ENCODE results near the gene STYXL1.
"Not testable (repeated sequence)": the region's sequence is repeated elsewhere in the genome, so short reads cannot be mapped to it uniquely, and the experiment has no call there.

The STYXL1 gene

DNA sequence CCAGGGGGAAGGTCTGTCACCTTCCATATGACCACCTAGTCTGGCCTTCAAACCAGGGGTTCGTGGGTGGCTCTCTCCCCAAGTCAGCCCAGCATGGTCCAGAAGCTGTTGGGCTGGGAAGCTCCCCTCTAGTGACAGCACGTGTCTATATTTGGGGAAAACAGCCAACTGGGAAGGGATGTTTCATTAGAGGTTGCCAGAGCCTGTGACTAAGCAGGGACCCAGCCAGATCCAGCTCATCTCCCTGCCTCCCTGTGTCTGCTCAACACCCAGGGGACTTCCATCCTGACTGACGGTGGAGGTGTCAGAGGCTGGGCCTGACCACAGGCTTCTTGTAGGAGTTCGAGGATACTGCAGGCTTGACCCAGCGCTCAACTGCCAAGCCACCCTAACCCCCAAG, 10.5 kb downstream of the STYXL1 start:
- DNase-seq (ENCODE audit: low read depth in 2 of 2) = no peak

DNA sequence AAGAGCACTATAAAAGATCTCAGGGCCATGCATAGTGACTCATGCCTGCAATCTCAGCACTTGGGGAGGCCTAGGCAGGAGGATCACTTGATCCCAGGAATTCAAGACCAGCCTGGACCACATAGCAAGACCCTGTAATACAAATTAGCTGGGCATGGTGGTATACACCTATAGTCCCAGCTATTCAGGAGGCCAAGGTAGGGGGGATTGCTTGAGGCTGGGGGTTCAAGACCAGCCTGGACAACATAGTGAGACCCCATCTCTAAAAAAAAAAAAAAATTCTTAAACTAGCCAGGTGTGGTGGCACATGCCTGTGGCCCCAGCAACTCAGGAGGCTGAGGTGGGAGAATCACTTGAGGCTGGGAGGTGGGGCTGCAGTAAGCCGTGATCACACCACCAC, 15.8 kb downstream of the STYXL1 start:
- no peak for DNase-seq (ENCODE audit: low read depth in 2 of 2)

DNA sequence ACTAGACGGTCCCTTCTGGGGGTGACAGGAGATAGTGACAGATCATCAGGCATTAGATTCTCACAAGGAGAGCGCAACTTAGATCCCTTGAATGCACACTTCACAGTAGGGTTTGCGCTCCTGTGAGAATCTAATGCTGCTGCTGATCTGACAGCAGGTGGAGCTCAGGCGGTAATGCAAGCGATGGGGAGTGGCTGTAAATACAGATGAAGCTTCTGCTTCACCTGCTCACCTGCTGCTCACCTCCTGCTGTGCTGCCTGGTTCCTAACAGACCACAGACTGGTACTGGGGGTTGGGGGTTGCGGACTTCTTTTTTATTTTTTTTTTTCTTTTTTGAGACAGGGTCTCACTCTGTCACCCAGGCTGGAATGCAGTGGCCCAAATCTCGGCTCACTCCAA, 18.1 kb downstream of the STYXL1 start:
- DNase-seq (ENCODE audit: low read depth in 2 of 2) = not testable (repeated sequence)

DNA sequence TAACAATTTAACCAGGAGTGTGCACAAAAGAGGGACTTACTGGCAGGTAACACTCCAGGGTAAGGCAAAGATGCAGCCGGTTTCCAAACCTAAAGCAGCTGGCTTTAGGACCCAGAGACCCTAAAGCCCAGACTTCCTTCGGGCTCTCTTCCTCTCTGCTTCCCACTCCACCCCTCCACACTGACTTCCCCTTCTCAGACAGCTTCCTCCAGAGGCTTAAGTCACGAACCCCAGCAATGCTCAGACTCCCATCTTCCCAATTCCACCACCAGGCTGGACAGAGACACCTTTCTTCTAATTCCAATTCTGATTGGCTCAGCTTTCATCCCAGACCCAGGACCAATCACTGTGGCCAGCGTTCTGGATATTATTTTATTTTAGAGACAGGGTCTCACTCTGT, 24.8 kb downstream of the STYXL1 start:
- no peak for DNase-seq (ENCODE audit: low read depth in 2 of 2)

DNA sequence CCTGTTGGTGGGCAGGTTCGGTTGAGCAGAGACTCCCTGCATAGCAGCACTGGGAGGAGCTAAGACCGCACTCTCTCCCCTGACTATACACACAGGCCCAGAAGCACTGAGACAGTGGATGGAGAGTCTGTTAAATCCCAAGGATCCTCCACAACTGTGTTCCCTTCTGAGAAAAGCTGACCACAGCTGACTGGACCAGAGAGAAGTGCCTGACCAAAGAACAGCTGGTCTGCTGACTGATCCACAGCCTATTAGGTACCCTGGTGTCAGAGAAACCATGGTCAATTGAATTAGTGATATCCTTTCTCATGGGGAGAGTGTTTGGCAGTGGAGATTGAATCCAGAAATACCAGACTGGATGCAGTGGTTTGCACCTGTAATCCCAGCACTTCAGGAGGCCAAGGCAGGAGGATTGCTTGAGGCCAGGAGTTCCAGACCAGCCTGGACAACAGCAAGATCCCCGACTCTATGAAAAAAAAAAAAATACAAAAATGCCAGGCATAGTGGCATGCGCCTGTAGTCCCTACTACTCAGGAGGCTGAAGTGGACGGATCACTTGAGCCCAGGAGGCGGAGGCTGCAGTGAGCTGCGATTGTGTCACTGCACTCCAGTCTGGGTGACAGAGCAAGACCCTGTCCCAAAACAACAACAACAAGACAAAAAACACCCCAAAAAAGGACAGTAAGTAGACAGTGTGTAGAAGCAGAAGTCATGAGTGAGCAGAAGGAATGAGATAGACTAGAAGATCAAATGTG, 25.6 kb downstream of the STYXL1 start:
- DNase-seq (ENCODE audit: low read depth in 2 of 2) = no peak

DNA sequence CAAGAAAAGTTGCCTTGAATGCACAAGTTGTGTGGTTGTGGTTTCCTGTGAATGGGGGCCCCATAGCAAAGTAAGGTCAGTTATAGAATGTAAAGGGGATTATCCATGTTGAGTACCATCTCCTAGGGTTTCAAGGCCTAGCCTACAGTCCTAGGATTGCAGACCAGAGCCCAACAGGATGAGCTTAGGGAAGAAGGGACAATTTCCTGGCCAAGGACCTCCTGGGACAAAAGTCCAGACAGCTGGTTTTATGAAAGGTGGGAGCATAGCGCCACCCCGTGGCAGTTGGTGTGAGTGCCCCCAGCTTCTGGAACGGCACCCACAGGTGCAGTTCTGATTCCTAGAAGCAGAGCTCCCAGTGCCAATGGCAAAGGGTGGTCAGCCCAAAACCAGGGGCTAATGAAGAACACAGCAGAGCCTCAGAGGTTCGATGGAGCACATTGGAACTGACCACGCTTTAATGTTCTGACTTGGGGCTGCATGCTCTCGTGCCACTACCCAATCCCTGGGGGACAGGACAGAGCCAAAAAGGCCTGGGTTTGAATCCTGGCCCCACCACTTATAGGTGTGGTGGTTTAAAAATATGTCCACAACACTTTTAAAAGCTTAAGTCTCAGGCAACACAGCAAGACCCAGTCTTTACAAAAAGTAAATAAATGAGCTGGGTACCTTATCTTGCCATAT, 27.6 kb downstream of the STYXL1 start:
- DNase-seq (ENCODE audit: low read depth in 2 of 2) = peak; percentile 9 to 55

DNA sequence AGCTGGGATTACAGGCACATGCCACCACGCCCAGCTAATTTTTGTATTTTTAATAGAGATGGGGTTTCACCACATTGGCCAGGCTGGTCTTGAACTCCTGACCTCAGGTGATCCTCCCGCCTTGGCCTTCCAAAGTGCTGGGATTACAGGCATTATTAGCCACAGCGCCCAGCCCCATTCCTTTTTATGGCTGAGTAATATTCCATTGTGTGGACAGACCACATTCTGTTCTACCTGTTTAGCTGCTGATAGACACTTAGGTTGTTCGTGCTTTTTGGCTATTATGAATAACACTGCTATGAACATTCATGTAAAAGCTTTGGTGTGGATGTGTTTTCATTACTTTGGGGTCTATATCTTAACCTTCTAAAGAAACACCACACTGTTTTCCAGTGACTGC, 29.3 kb downstream of the STYXL1 start:
- not testable (repeated sequence) for DNase-seq (ENCODE audit: low read depth in 2 of 2)

DNA sequence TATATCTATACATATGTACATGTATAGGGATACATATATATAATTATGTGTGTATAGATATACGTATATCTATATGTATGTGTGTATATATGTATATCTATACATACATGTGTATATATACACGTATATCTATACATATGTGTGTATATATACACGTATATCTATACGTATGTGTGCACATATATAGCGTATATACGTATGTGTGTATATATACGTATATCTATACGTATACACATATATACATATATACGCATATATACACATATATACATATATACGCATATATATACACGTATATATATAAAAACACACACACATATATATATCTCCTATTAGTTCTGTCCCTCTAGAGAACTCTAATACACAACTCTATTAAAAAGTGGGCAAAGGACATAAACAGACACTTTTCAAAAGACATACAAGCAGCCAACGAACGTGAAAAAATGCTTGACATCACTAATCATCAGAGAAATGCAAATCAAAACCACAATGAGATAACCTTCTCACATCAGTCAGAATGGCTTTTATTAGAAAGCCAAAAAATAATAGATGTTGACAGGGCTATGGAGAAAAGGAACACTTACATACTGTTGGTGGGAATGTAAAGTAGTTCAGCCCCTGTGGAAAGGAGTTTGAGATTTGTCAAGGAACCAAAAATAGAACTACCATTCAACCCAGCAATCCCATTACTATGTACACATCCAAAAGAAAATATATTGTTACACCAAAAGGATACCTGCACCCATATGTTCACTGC, 31.4 kb downstream of the STYXL1 start:
- no peak for DNase-seq (ENCODE audit: low read depth in 2 of 2)

DNA sequence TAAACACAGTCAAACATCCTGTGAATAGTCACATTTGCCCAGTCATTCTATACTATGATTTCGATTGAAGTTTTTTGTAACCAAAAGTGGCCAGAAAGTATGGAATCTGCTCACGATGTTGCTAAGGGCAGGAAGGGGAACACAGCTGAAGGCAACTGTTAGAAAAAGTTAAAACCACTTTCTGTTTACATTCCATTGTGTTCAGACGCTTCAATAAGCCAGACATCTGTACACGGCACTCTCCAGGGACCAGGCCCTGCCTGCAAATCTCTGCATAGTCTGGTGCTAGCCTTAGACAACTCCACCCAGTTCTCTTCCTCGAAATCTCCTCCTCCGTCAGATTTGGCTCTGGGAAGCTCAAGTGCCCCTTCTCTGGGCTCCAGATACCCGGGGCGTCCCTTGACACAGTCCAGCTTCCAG, 36.3 kb downstream of the STYXL1 start:
- DNase-seq (ENCODE audit: low read depth in 2 of 2) = no peak

DNA sequence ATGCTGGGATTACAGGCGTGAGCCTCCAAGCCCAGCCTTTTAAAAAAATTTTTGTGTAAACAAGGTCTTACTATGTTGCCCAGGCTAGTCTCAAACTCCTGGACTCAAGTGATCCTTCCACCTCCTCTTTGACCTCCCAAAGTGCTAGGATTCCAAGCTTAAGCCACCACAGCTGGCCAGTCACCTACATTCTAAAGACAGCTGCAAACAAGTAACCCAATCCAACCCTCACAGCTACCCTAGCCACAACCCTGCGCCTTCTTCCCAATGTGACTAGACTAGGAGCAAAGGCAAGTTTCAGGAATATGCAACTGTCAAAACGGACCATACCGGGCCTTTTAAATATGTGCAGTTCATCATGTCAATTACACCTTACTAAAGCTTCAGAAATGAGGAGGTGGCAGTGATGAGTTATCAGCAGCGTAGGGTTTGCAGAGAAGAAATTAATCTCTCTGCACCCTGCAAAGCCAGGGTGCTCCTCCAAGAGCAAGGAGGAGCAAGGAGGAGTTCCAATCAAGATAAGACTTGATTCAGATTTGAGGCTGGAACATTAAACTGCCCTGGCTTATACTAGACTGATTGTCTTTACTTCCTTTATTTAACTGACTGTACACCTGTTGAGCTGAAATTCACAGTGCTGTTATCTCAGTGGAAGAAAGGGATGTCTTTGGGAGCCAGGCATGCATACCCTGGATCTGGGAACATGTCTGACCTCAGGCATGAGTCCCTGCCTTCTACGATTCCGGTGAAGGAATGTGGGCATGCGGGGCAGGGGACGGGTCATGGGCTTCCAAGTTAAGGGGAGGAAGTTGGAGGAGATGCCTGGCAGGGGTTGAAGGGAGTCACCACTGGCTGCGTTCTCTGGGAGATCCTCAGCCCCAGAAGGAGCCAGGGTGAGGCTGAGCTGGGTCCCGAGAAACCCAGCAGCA, 37.9 kb downstream of the STYXL1 start:
- no peak for DNase-seq (ENCODE audit: low read depth in 2 of 2)

DNA sequence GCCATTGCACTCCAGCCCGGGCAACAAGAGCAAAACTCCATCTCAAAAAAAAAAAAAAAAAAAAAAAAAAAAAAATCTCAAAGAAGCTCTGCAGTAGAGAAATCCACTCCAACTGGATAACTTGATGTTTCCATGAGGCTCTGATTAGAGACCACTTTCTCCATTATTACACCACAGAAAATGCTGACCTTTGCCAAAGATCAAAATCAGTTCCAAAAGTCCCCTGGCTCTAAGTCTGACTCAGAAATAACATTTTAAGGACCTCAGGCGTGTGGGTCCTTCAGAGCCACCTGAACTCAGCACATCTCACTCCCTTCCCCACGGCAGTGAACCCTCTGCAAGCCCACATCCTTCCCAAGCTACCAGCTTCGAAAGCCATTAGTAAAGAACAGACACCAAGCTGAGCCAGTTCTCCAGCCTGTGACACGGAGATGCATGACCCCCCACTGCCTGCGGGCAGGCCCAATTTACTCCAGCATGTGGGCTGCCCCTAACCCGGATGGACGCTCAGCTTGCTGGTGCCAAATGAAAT, 39.6 kb downstream of the STYXL1 start:
- no peak for DNase-seq (ENCODE audit: low read depth in 2 of 2)

DNA sequence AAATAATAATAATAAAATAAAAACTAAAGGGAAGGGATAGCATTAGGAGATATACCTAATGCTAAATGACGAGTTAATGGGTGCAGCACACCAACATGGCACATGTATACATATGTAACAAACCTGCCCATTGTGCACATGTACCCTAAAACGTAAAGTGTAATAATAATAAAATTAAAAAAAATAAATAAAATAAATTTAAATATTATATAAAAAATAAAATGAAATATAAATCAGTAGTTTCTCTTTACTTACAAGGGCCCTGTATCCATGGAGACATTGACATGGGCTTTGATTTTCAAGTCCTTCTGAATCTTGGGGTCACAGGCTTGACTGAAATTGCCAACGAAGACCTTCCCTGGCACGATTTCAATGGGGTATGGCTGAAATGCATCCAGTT, 42.8 kb downstream of the STYXL1 start:
- DNase-seq (ENCODE audit: low read depth in 2 of 2) = not testable (repeated sequence)

DNA sequence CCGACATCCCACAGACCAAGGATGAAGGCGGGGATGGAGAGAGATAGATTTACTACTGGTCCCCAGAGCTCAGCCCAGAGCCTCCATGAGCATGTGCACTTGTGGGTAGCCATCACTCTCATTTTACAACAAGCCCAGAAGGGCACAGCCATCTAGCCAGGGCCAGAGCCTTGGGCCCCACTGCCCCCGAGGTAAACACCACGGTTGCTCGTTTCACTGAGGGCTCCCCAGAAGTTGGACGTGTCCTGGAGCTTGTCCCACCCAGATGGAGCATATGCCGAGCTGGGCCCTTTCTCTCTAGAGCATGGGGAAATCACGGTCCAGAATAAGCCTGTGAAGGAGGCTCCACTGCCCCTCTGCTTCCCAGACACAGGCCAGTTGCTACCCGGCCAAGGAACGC, 44.4 kb downstream of the STYXL1 start:
- no peak for DNase-seq (ENCODE audit: low read depth in 2 of 2)

DNA sequence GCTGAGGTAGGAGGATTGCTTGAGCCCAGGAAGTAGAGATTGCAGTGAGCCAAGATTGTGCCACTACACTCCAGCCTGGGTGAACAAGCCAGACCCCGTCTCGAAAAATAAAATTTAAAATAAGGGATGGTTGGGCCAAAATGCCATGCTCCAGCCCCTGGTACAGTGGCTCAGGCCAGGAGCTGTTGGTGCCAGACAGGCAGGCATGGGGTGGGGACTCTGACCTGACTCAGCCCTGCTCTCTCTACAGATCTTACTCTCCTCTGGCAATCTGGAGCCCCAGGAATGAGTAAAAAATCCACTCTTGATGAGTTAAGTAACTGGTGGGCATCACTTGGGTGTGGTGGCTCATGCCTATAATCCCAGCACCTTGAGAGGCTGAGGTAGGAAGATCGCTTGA, 45.0 kb downstream of the STYXL1 start:
- DNase-seq (ENCODE audit: low read depth in 2 of 2) = no peak

DNA sequence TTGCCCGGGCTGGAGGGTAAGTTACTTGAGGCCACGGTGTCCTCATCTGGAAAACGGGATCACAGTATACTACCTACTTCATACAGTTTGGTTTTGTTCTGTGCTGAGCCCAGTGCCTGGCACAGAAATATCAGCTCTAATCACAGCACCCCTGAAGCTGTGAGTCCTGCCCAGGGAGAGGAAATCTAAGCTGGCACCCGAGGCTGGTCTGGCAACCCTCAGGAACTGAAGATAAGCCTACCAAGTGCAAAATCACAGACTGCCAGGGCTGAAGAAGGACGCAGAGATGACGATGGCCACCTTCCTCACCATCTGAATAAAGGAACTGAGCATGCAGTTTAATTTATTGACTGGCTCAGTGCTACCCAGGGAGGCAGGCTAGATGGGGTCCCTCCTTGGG, 45.7 kb downstream of the STYXL1 start:
- DNase-seq (ENCODE audit: low read depth in 2 of 2) = no peak

DNA sequence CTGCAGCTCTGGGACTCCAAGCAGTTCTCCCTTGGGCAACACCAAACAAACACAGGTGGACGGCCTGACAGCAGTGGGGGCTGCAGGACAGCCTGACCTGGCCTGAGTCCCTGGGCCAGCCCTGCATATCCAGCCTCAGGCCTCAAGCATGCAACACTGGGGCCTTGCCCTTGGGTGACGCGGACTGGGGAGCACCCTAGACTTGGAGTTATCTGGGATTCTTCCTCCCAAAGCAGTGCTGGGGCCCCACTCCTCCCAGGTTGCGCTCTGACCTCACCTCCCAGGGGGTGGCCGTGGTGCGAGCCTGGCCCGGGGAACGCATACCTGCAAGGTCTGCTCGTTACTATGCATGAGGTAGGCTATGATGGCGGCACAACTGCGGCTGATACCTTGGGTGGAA, 47.2 kb downstream of the STYXL1 start:
- DNase-seq (ENCODE audit: low read depth in 2 of 2) = no peak

DNA sequence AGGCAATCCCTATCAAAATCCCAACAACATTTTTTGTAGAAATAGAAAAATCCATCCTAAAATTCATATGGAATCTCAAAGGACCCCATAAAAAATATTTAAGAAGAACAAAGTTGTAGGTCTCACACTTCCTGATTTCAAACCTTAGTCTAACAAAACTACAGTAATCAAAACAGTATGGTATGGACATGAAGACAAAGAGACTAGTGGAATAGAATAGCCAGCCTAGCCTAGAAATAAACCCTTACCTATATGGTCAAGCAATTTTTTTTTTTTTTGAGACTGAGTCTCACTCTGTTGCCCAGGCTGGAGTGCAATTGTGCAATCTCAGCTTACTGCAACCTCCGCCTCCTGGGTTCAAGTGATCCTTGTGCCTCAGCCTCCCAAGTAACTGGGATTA, 49.8 kb downstream of the STYXL1 start:
- no peak for DNase-seq (ENCODE audit: low read depth in 2 of 2)

DNA sequence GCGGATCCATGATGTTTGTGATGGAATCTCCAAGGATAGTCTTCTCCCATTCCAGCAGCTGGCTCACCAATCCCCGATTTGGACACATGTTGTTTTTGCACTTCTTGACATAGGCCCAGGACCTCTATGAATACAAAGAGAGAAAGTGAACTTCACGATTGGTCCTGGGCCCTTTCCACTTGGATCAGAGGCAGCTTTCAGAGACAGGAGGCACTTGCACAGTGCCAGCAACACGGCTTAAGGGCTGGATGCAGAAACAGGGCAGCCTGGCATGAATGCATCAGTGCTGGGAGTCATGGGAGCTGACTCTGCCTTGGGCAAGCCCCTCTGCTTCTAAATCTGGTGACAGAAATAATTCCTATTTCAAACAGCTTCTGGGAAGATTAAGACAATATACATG, 51.3 kb downstream of the STYXL1 start:
- DNase-seq (ENCODE audit: low read depth in 2 of 2) = no peak

DNA sequence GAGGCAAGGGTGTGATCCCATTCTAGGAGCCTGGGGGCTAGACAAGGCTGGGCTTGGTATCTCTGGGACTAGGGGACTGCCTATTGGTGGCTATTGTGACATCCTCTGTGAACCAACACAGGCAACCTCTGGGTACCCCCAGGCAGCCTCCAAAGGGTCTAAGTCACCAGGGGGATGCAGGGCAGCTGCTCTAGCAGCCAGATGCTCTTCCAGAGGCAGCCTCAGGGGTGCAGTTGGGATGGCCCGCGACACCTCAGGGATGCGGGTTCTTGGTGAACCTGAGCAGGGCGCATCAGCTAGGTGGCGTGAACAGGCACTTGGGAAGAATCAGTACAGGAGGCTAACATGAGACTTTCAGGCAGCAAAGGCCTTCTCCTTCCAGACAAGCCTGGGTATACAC, 51.8 kb downstream of the STYXL1 start:
- no peak for DNase-seq (ENCODE audit: low read depth in 2 of 2)

DNA sequence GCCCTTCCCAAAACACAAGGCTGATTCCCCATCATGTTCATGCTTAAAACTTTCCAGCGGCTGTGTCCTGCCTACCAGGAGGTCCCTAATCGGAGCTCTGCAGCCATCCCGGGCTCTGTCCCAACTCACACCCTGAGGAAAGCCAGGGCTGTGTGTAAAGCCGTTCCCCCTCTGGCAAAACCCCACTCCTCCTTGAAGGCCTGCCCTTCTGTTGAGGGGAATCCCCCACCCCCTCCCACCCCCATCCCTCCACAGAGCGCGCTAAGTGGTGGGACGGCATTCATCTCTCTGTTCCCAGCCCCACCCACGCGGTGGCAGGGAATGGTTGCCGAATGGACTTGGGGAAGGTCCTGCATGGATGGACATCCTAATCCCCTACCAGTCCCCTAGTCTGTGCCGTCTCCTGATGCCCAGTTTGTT, 52.7 kb downstream of the STYXL1 start:
- DNase-seq (ENCODE audit: low read depth in 2 of 2) = no peak

DNA sequence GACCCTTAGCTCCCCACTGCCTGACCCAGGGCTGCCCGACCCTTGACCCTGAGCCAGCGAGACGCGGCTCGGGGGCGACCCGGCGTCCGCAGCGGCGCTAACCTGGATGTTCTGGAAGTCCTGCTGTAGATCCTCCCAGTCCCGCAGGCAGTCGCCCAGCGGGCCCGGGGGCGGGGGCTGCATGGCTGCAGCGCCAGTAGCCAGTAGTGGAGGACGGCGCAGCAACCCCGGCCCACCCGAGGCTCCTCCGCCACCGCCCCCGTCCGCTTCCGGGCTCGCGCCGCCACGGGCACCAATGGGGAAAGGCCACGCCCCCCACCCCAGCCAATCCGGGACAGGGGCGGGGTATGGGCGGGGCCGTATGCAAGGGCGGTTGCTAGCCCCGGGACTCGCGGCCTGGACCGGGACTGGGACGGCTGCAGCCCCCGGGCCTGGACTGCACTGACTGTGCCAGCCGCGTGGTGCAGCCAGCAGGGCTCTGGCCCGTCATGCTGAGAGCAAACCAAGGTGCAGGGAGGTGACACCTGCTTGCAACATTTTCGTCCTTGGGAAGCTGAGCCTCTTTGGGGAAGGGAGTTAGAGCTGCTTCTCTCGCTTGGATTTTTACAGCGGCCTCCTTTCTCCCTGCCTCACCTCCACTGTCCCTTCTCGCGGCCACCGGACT, 53.3 kb downstream of the STYXL1 start, which contains the start of gene TMEM120A:
Gene TMEM120A (minus strand): TSS at position 208 of the 664 bp plus-strand sequence. CDS start 25 bp downstream, at position 183.
- peak; percentile 86 to 95 for DNase-seq (ENCODE audit: low read depth in 2 of 2)

All from stimulated activated CD4-positive, alpha-beta T cell treated with anti-CD3 and anti-CD28 coated beads, Interleukin-1b, Interleukin-23, amount 100 ng/mL, for 1 hour (primary cell).